Lower leg skin (tissue), 4 donors: ENCODE data around the gene HADHA. TPM values are rescaled to one million over a fixed set of nuclear protein-coding genes. Genes with fewer than 3 reads are reported as not detected.

Source experiments
- DNase-seq, 2 donors: peaks; one replicate each; pipeline ENCODE4 v3.0.0-alpha.2; 2019; ENCODE audit warnings: low spot score in 2 of 2
- H3K4me3 ChIP-seq: fragments of 200-600 bp; sonication (generic); 2 replicates; pipeline ENCODE4 v1.5.1; 2017; ENCODE audit warnings: mild to moderate bottlenecking, low read depth; ENCODE audit not compliant: poor library complexity, severe bottlenecking
- CTCF ChIP-seq, 3 donors: fragments of 450-650 bp; IDR thresholded peaks; one replicate each; pipeline ENCODE4 v1.5.1; 2016; ENCODE audit warnings: antibody characterized with exemption in 3 of 3, mild to moderate bottlenecking in 3 of 3, moderate library complexity in 2 of 3
- POLR2A ChIP-seq, 2 donors: fragments of 450-650 bp; IDR thresholded peaks; one replicate each; pipeline ENCODE4 v1.6.1; 2016 to 2017; ENCODE audit warnings: antibody characterized with exemption in 2 of 2, mild to moderate bottlenecking in 1 of 2, moderate library complexity in 1 of 2
- WGBS, 2 donors: methylation state at CpG; one replicate each; pipeline ENCODE4 v1.1.5; 2018; 5-methylcytosine and 5-hydroxymethylcytosine counted together
- intact Hi-C: fragments of 100-400 bp; cut with DNase I; formaldehyde crosslinking; loops from one replicate; pipeline ENCODE4 v1.15.0; 2023; ENCODE audit warnings: low total_unique reads
- total RNA-seq, 4 donors: library from RNA; depleted of rRNA; stranded (reverse); fragments of >200 nt; gene quantifications; one replicate each; pipeline ENCODE4 v1.1.0, GENCODE V29; 2016

HADHA gene
- 100 to 1,000 TPM; 125 to 170 (median 131) TPM for total RNA-seq

GRCh38 chr2:26244309-26245230 is at the start of gene HADHA, which contains the start of gene HADHB:
Gene HADHA, minus strand, starts transcription at chr2:26244632. Its CDS starts 36 bp downstream, at chr2:26244596.
Gene HADHB, plus strand, starts transcription at chr2:26244939. Its CDS starts 9,316 bp downstream, at chr2:26254255.
- TF ChIP-seq POLR2A (IDR thresholded peaks at IDR 0.05) (peak in 1 of 2 donors; percentile 18), CTCF (IDR thresholded peaks at IDR 0.05) (peak in 1 of 3 donors; percentile 42)
- intact Hi-C loops: loop anchor here (10.0 kb wide), 1 partner anchor 80 kb away; no protein-coding TSS in a partner anchor
- H3K4me3 ChIP-seq: peak within 1 kb of the TSS; percentile 84
- 0 to 1% methylated on average over 33 to 61 of the region's 63 CpGs for WGBS, 2 donors
- peak; percentile 85 to 98 for DNase-seq

- intact Hi-C loops: no loop called here
- H3K4me3 ChIP-seq: no peak overlapping the region
- DNase-seq: no peak
- 48 to 62% methylated on average over 6 of the region's 6 CpGs for WGBS, 2 donors
- no peak for TF ChIP-seq CTCF (IDR thresholded peaks at IDR 0.05)
- no peak for TF ChIP-seq POLR2A (IDR thresholded peaks at IDR 0.05)
These were observed 48.2 kb upstream of the HADHA start for GRCh38 chr2:26292646-26293045.

- WGBS, 2 donors: 48 to 64% methylated on average over 1 of the region's 1 CpG
- intact Hi-C loops: no loop called here
- TF ChIP-seq CTCF (IDR thresholded peaks at IDR 0.05): no peak
- TF ChIP-seq POLR2A (IDR thresholded peaks at IDR 0.05): no peak
- H3K4me3 ChIP-seq: no peak overlapping the region
- DNase-seq: no peak
These were observed 45.6 kb upstream of the HADHA start for GRCh38 chr2:26290001-26290400.

GRCh38 chr2:26285931-26286330 is 41.5 kb upstream of the HADHA start:
- no peak for DNase-seq
- 94 to 100% methylated on average over 3 of the region's 3 CpGs for WGBS, 2 donors
- intact Hi-C loops: no loop called here
- no peak for TF ChIP-seq POLR2A (IDR thresholded peaks at IDR 0.05)
- no peak overlapping the region for H3K4me3 ChIP-seq

GRCh38 chr2:26284132-26284531 is 39.7 kb upstream of the HADHA start:
- TF ChIP-seq POLR2A (IDR thresholded peaks at IDR 0.05) (no peak), CTCF (IDR thresholded peaks at IDR 0.05) (no peak)
- WGBS, 2 donors: 82 to 93% methylated on average over 3 of the region's 3 CpGs
- no peak overlapping the region for H3K4me3 ChIP-seq
- intact Hi-C loops: no loop called here
- no peak for DNase-seq

GRCh38 chr2:26283606-26284005 is 39.2 kb upstream of the HADHA start:
- WGBS, 2 donors: 87 to 91% methylated on average over 2 of the region's 2 CpGs
- no peak for TF ChIP-seq POLR2A (IDR thresholded peaks at IDR 0.05)
- no peak for TF ChIP-seq CTCF (IDR thresholded peaks at IDR 0.05)
- H3K4me3 ChIP-seq: no peak overlapping the region
- DNase-seq: no peak
- intact Hi-C loops: no loop called here
